HL-60 (cell line): ENCODE results near the gene MUSK.

Experiments
- CTCF ChIP-seq: IDR thresholded peaks from one replicate; pipeline ENCODE4 v1.5.1; 2011; ENCODE audit warnings: low read length, control low read depth, inconsistent platforms; ENCODE audit not compliant: insufficient read depth
- GABPA ChIP-seq: IDR thresholded peaks from 2 replicates; pipeline ENCODE4 v1.6.1; 2012; ENCODE audit warnings: low read depth
- POLR2AphosphoS5 ChIP-seq: IDR thresholded peaks from 2 replicates; pipeline ENCODE4 v1.6.1; 2012; ENCODE audit warnings: low read depth
- SPI1 ChIP-seq: IDR thresholded peaks from 2 replicates; pipeline ENCODE4 v1.6.1; 2012; ENCODE audit warnings: low read depth, mild to moderate bottlenecking, borderline replicate concordance

GRCh38 chr9:110742741-110743371 lies 74.3 kb downstream of the MUSK start:
- no peak for TF ChIP-seq CTCF
- TF ChIP-seq POLR2AphosphoS5, result no peak
- TF ChIP-seq GABPA, result no peak
- TF ChIP-seq SPI1, result no peak
